Stimulated activated CD8-positive, alpha-beta memory T cell treated with anti-CD3 and anti-CD28 coated beads, Interleukin-15, amount 100 ng/mL, for 4 hours (primary cell): ENCODE results near the gene IER5L.

Experiments
- DNase-seq, 2 donors: peaks; one replicate each; pipeline ENCODE4 v3.0.0-alpha.2; 2020; ENCODE audit warnings: low read depth in 2 of 2

Gene IER5L

GRCh38 chr9:129177791-129178567, at the start of gene IER5L:
TSS of gene IER5L (minus strand) at chr9:129178261. CDS start at chr9:129178052, 209 bp downstream.
- peak; percentile 88 to 90 for DNase-seq

GRCh38 chr9:129227843-129228189, 49.8 kb upstream of the IER5L start:
- DNase-seq = no peak

GRCh38 chr9:129225815-129226214, 47.8 kb upstream of the IER5L start:
- DNase-seq = no peak

- no peak for DNase-seq
These were observed 47.4 kb upstream of the IER5L start for GRCh38 chr9:129225490-129225778.

GRCh38 chr9:129224618-129225489, 46.8 kb upstream of the IER5L start:
- no peak for DNase-seq

- no peak for DNase-seq
These were observed 45.6 kb upstream of the IER5L start for GRCh38 chr9:129223551-129224208.

GRCh38 chr9:129222819-129223218, 44.8 kb upstream of the IER5L start:
- DNase-seq = no peak

GRCh38 chr9:129221979-129222635, 44.0 kb upstream of the IER5L start:
- DNase-seq = no peak

GRCh38 chr9:129221233-129221632, 43.2 kb upstream of the IER5L start:
- no peak for DNase-seq

- DNase-seq = no peak
These were observed 42.7 kb upstream of the IER5L start for GRCh38 chr9:129220771-129221170.

- DNase-seq = no peak
These were observed 40.9 kb upstream of the IER5L start for GRCh38 chr9:129218918-129219317.

- no peak for DNase-seq
These were observed 40.2 kb upstream of the IER5L start for GRCh38 chr9:129218272-129218625.

- DNase-seq = no peak
These were observed 35.5 kb upstream of the IER5L start for GRCh38 chr9:129213551-129213950.

GRCh38 chr9:129211686-129212085, 33.6 kb upstream of the IER5L start:
- DNase-seq = no peak

GRCh38 chr9:129210125-129210524, 32.1 kb upstream of the IER5L start:
- DNase-seq = no peak

- no peak for DNase-seq
These were observed 31.5 kb upstream of the IER5L start for GRCh38 chr9:129209580-129209979.

GRCh38 chr9:129209109-129209508, 31.0 kb upstream of the IER5L start:
- no peak for DNase-seq

GRCh38 chr9:129208207-129209032, 30.4 kb upstream of the IER5L start:
- DNase-seq = peak; percentile 47 to 51

GRCh38 chr9:129206905-129207304, 28.8 kb upstream of the IER5L start:
- no peak for DNase-seq

GRCh38 chr9:129206401-129206800, 28.3 kb upstream of the IER5L start:
- no peak for DNase-seq

- no peak for DNase-seq
These were observed 26.8 kb upstream of the IER5L start for GRCh38 chr9:129204840-129205239.
